Astrocyte (in vitro differentiated cells and primary cell): Measurements from ENCODE around the gene NCKAP5L.

Experiments used
- CTCF ChIP-seq: IDR thresholded peaks from 2 replicates; pipeline ENCODE4 v1.5.1; 2011; ENCODE audit warnings: low read depth, mild to moderate bottlenecking, inconsistent platforms, low read length, moderate library complexity; ENCODE audit not compliant: insufficient read depth
- EZH2 ChIP-seq: IDR thresholded peaks from 2 replicates; pipeline ENCODE4 v1.6.1; 2012; ENCODE audit warnings: mild to moderate bottlenecking, low read length, inconsistent platforms; ENCODE audit not compliant: insufficient read depth

DNA sequence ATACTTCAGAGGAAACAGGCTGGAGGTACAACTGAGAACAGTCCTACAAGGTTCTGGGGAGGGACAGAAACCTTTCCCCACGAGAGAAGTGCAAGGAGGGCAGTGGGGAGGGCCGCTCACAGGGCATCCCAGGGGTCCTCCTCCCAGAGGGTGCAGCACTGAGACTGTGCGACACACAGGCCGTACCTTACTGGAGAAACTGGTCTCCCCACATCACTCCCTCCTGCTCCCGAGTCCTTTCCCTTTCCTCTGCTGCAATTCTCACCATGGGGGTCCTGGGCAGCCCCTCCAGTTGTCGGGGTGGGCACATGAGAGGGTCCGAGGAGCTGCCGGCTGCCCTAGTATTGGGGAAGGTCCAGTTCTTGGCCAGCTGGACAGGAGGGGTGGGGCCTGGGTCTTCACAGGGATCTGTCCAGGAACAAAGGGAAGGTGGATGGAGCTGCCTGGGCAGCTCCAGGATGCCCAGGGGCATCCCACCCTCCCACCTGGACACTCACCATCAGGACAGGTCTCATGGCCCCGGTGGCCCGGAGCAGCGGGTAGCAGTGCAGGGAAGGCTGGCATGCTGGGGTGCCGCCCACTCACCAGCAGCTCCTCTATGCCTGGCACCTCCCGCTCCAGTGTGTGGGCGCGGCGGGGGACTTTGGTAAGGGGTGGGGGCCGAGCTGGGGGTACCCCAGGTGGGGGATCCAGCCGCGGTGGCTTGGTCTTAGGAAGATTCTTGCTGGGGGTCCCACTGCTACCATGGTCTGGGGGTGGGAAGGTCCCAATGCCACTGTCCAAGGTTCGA is 35.8 kb downstream of the NCKAP5L start:
- TF ChIP-seq CTCF = no peak
- TF ChIP-seq EZH2 = no peak
